ENCODE measurements around the gene COL28A1. TPM values are rescaled to one million over a fixed set of nuclear protein-coding genes. Genes with fewer than 3 reads are reported as not detected.

The COL28A1 gene
- total and polyA plus RNA-seq, 12 donors: 0.35 to 8.1 (median 1.5) TPM

DNA sequence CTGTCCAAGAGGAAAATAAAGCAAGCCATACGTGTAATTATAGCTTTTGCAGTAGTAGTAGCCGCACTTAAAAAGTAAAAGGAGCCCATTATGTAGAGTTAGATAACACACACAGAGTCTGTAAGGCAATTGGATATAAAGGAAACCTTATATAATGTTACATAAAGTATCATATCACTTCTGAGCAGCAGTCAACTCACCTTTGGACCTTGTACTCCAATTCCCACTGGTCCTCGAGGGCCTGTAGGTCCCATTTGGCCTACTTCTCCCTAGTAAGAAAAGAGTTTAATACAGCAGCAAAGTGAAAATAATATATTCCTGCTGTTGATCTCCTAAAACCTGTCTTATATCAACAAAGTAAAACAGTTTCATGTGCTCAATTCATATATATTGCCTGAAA is 83.6 kb downstream of the COL28A1 start:
- ATAC-seq (no peak), DNase-seq (no peak)
- TF ChIP-seq, protein P1, sequence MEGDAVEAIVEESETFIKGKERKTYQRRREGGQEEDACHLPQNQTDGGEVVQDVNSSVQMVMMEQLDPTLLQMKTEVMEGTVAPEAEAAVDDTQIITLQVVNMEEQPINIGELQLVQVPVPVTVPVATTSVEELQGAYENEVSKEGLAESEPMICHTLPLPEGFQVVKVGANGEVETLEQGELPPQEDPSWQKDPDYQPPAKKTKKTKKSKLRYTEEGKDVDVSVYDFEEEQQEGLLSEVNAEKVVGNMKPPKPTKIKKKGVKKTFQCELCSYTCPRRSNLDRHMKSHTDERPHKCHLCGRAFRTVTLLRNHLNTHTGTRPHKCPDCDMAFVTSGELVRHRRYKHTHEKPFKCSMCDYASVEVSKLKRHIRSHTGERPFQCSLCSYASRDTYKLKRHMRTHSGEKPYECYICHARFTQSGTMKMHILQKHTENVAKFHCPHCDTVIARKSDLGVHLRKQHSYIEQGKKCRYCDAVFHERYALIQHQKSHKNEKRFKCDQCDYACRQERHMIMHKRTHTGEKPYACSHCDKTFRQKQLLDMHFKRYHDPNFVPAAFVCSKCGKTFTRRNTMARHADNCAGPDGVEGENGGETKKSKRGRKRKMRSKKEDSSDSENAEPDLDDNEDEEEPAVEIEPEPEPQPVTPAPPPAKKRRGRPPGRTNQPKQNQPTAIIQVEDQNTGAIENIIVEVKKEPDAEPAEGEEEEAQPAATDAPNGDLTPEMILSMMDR (IDR thresholded peaks at IDR 0.05): no peak
- Histone ChIP-seq H3K4me1 (no peaks in the 10 kb centered on the region), H3K9me3 (peaks cover 0 to 40% (median 13%) of the 10 kb centered on the region in 11 donors), H3K36me3 (no peaks in the 10 kb centered on the region), H3K27me3 (no peaks in the 10 kb centered on the region), H3K27ac (no peak overlapping the region), H3K4me3 (no peak overlapping the region)
- 90 to 96% methylated on average over 3 of the region's 3 CpGs for WGBS, 2 donors
- intact Hi-C loops (cut with DNase I): no loop called here

DNA sequence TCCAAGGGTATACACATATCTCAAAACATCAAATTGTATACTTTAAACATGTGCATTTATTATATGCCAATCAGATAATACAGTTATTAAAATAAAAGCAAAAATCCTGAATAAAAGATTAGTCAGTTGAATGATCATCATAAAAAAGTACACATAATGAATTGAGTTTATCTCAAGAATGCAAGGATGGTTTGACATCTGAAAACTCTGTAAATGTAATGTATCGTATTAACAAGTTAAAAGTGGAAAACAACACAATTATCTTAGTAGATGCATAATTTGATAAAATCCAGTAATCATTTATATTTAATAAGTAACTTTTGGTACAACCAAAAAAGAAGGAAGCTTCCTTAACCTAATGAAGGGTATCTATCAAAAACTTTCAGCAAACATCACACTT is 86.6 kb downstream of the COL28A1 start:
- DNase-seq: no peak
- Histone ChIP-seq H3K4me3 (no peak overlapping the region), H3K27me3 (no peaks in the 10 kb centered on the region), H3K27ac (no peak overlapping the region), H3K36me3 (no peaks in the 10 kb centered on the region), H3K4me1 (peaks cover 0 to 5% (median 0%) of the 10 kb centered on the region in 9 donors), H3K9me3 (peaks cover 0 to 46% (median 13%) of the 10 kb centered on the region in 11 donors)
- intact Hi-C loops (cut with DNase I): no loop called here
- no peak for ATAC-seq
- TF ChIP-seq, protein P1 (IDR thresholded peaks at IDR 0.05): no peak
- WGBS, 2 donors: 88 to 90% methylated on average over 1 of the region's 1 CpG

DNA sequence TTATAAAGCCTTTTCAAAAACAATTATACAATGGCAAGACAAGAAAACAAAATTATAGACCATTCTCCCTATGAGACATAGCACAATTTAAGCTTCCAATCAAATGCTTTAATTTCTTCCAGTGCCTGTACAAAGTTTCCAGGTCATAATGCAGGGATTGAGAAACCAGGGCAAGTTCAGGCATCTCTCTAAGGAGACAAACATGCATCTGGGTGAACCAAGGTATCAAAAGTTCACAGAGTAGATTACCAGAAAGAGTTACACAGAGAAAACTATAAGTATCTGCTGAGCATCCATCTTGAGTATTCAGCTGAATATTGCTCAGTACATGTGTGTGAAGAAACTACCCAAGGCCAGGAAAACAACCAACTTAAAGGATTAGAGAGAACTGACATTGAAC is 89.1 kb downstream of the COL28A1 start:
- Histone ChIP-seq H3K36me3 (no peaks in the 10 kb centered on the region), H3K27me3 (no peaks in the 10 kb centered on the region), H3K9me3 (peaks cover 0 to 46% (median 13%) of the 10 kb centered on the region in 11 donors), H3K4me3 (no peak overlapping the region), H3K27ac (no peak overlapping the region), H3K4me1 (peaks cover 0 to 6% (median 0%) of the 10 kb centered on the region in 9 donors)
- DNase-seq (no peak), ATAC-seq (no peak)
- intact Hi-C loops (cut with DNase I): no loop called here
- TF ChIP-seq, protein P1 (IDR thresholded peaks at IDR 0.05): no peak

DNA sequence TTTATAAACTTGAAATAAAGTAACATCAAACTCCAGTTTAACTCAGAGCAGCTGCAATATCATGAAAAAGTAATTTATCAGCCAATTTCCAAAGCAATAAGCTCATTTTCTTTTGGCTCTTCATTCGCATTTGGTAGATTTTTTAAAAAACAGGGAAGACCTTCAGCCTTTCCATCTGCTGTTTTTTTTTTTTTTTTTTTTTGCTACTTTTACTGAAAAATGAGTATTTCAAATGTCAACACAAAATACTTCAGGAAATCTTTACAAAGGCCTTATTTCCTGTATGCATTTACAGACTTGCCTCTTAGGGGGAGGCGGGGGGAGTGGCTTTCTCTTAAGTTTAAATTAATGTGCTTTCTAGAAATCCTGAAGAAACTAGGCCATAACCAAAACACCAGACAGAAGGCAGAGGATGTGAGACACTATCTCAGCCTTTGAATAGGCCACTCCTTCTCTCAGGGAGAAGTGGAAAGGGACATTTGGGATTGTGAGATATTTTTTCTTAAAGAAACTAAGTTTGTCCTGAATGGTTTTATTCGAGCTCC is 91.8 kb downstream of the COL28A1 start:
- no peak for ATAC-seq
- 53 to 54% methylated on average over 3 of the region's 3 CpGs for WGBS, 2 donors
- no peaks in the 10 kb centered on the region for H3K27me3 ChIP-seq
- peaks cover 0 to 31% (median 2%) of the 10 kb centered on the region in 11 donors for H3K9me3 ChIP-seq
- H3K4me3 ChIP-seq: no peak overlapping the region
- no peak for DNase-seq
- no peaks in the 10 kb centered on the region for H3K36me3 ChIP-seq
- peak overlapping the region in 1 of 10 donors; percentile 3 for H3K27ac ChIP-seq
- intact Hi-C loops (cut with DNase I): no loop called here
- H3K4me1 ChIP-seq: peaks cover 0 to 6% (median 0%) of the 10 kb centered on the region in 9 donors
- TF ChIP-seq, protein P1 (IDR thresholded peaks at IDR 0.05): no peak

All from heart right ventricle (tissue), 16 donors.